ENCODE data around the gene PAF1. TPM values are rescaled to one million over a fixed set of nuclear protein-coding genes. Genes with fewer than 3 reads are reported as not detected.
A peak's percentile ranks its signal among the peaks of the same experiment; 100 is the strongest.

Gene PAF1
- total RNA-seq, 3 donors from 2014 or later = 28.1 to 44.8 (median 32.3) TPM

- H3K9me3 ChIP-seq = no peaks in the 10 kb centered on the region
- intact Hi-C loops (cut with DNase I, micrococcal nuclease) = no loop called here
- H3K36me3 ChIP-seq (ENCODE audit: low read depth) = peaks cover 5% of the 10 kb centered on the region
- no peak for DNase-seq
- H3K4me1 ChIP-seq (ENCODE audit: low read depth) = peaks cover 24% of the 10 kb centered on the region
- ATAC-seq = no peak
- no peak overlapping the region for H3K4me3 ChIP-seq
- TF ChIP-seq, protein P1, sequence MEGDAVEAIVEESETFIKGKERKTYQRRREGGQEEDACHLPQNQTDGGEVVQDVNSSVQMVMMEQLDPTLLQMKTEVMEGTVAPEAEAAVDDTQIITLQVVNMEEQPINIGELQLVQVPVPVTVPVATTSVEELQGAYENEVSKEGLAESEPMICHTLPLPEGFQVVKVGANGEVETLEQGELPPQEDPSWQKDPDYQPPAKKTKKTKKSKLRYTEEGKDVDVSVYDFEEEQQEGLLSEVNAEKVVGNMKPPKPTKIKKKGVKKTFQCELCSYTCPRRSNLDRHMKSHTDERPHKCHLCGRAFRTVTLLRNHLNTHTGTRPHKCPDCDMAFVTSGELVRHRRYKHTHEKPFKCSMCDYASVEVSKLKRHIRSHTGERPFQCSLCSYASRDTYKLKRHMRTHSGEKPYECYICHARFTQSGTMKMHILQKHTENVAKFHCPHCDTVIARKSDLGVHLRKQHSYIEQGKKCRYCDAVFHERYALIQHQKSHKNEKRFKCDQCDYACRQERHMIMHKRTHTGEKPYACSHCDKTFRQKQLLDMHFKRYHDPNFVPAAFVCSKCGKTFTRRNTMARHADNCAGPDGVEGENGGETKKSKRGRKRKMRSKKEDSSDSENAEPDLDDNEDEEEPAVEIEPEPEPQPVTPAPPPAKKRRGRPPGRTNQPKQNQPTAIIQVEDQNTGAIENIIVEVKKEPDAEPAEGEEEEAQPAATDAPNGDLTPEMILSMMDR (IDR thresholded peaks at IDR 0.05) = no peak
These were observed 43.5 kb upstream of the PAF1 start for GRCh38 chr19:39434123-39435076.

GRCh38 chr19:39433480-39434079, 42.7 kb upstream of the PAF1 start:
- intact Hi-C loops (cut with DNase I, micrococcal nuclease) = no loop called here
- peaks cover 24% of the 10 kb centered on the region for H3K4me1 ChIP-seq (ENCODE audit: low read depth)
- no peaks in the 10 kb centered on the region for H3K9me3 ChIP-seq
- ATAC-seq (no peak), DNase-seq (peak in 1 of 3 donors; percentile 37)
- peaks cover 5% of the 10 kb centered on the region for H3K36me3 ChIP-seq (ENCODE audit: low read depth)
- no peak overlapping the region for H3K4me3 ChIP-seq
- TF ChIP-seq, protein P1 (IDR thresholded peaks at IDR 0.05) = no peak

GRCh38 chr19:39432677-39433025, 41.7 kb upstream of the PAF1 start:
- H3K9me3 ChIP-seq = no peaks in the 10 kb centered on the region
- peaks cover 24% of the 10 kb centered on the region for H3K4me1 ChIP-seq (ENCODE audit: low read depth)
- intact Hi-C loops (cut with DNase I, micrococcal nuclease) = no loop called here
- DNase-seq (peak in 1 of 3 donors; percentile 13), ATAC-seq (no peak)
- TF ChIP-seq, protein P1 (IDR thresholded peaks at IDR 0.05) = no peak
- no peak overlapping the region for H3K4me3 ChIP-seq
- peaks cover 5% of the 10 kb centered on the region for H3K36me3 ChIP-seq (ENCODE audit: low read depth)

- Histone ChIP-seq H3K36me3 (ENCODE audit: low read depth) (peaks cover 5% of the 10 kb centered on the region), H3K4me3 (no peak overlapping the region), H3K4me1 (ENCODE audit: low read depth) (peaks cover 18% of the 10 kb centered on the region), H3K9me3 (no peaks in the 10 kb centered on the region)
- intact Hi-C loops (cut with DNase I, micrococcal nuclease) = no loop called here
- peak; percentile 76 for ATAC-seq
- TF ChIP-seq, protein P1 (IDR thresholded peaks at IDR 0.05) = no peak
- DNase-seq = peak in 1 of 3 donors; percentile 61
These were observed 40.0 kb upstream of the PAF1 start for GRCh38 chr19:39430675-39431593.
